ENCODE data around the gene OGDHL. TPM values are rescaled to one million over a fixed set of nuclear protein-coding genes. Genes with fewer than 3 reads are reported as not detected.

Gene OGDHL
- total RNA-seq, 1 experiment from 2014 or later: 22.6 TPM

- H3K4me1 Mint-ChIP-seq: no peaks in the 10 kb centered on the region
- H3K4me2 ChIP-seq (ENCODE audit: insufficient read depth, insufficient read length, low read length): no peak overlapping the region
These were observed 18.6 kb downstream of the OGDHL start for GRCh38 chr10:49743464-49744075.

More at GRCh38 chr10:49743464-49744075, 18.6 kb downstream of the OGDHL start:
- Histone ChIP-seq H2AFZ (ENCODE audit: low read length) (no peak overlapping the region), H2BK12ac (ENCODE audit: insufficient read length, low read depth, low read length) (no peak overlapping the region), H3K14ac (ENCODE audit: insufficient read depth, low read length) (no peak overlapping the region), H3K79me1 (ENCODE audit: insufficient read depth, low read depth, low read length, poor library complexity, severe bottlenecking) (no peaks in the 10 kb centered on the region), H2BK120ac (ENCODE audit: low read depth, low read length, poor library complexity, severe bottlenecking) (no peak overlapping the region), H3K18ac (ENCODE audit: insufficient read length, low read depth, low read length) (no peak overlapping the region), H3K4ac (ENCODE audit: low read depth, low read length) (no peak overlapping the region), H2BK15ac (ENCODE audit: low read depth, low read length) (no peak overlapping the region), H3K9me3 (ENCODE audit: control insufficient read depth, low read depth, low read length) (no peaks in the 10 kb centered on the region), H3K56ac (ENCODE audit: insufficient read length, low read depth, low read length) (no peak overlapping the region), H3K9ac (ENCODE audit: extremely low read depth, insufficient read length, low read length) (no peak overlapping the region), H3T11ph (ENCODE audit: low read length) (no peak overlapping the region), H2AK5ac (ENCODE audit: insufficient read length, low read length) (no peak overlapping the region), H3K23ac (ENCODE audit: insufficient read length, low read depth, low read length) (no peak overlapping the region), H4K91ac (ENCODE audit: insufficient read length, low read depth, low read length) (no peak overlapping the region), H4K8ac (replicated peaks; ENCODE audit: insufficient read length, low read depth, low read length) (no peak overlapping the region), H3K79me2 (ENCODE audit: insufficient read depth, low read length) (no peaks in the 10 kb centered on the region), H4K20me1 (ENCODE audit: control insufficient read depth, insufficient read depth, insufficient read length) (peaks cover 3% of the 10 kb centered on the region), H3K4me1 (ENCODE audit: insufficient read depth, low read length) (no peaks in the 10 kb centered on the region), H3K27ac (ENCODE audit: insufficient read length, low read depth, low read length) (no peak overlapping the region), H2BK5ac (ENCODE audit: insufficient read length, low read length) (no peak overlapping the region), H3K27me3 (ENCODE audit: insufficient read depth, low read length) (no peaks in the 10 kb centered on the region), H2BK20ac (ENCODE audit: low read depth, low read length, poor library complexity, severe bottlenecking) (no peak overlapping the region), H3K23me2 (ENCODE audit: insufficient read length, low read depth, low read length, poor library complexity, severe bottlenecking) (no peaks in the 10 kb centered on the region), H4K5ac (ENCODE audit: insufficient read length, low read depth, low read length) (no peak overlapping the region)
- Mint-ChIP-seq H3K4me3 (no peak overlapping the region), H3K27me3 (ENCODE audit: low read depth) (no peaks in the 10 kb centered on the region; the same call in 1 of the 2 replicates), H3K27ac (no peak overlapping the region; a peak in 1 of 7 replicates), H3K9me3 (peaks cover 3 to 5% of the 10 kb centered on the region in 2 experiments; a peak in 2 of 5 replicates), H3K36me3 (ENCODE audit: insufficient read depth in 1 of 3, low read depth in 3 of 3) (peaks cover 9 to 32% (median 9%) of the 10 kb centered on the region in 3 experiments; a peak in 5 of 7 replicates)
- WGBS (ENCODE audit: extremely low coverage, insufficient read length, low lambda C conversion rate): no CpG with 5 or more reads among the region's 19 CpGs
- DNase-seq: peak; percentile 17
- TF ChIP-seq, protein P1, sequence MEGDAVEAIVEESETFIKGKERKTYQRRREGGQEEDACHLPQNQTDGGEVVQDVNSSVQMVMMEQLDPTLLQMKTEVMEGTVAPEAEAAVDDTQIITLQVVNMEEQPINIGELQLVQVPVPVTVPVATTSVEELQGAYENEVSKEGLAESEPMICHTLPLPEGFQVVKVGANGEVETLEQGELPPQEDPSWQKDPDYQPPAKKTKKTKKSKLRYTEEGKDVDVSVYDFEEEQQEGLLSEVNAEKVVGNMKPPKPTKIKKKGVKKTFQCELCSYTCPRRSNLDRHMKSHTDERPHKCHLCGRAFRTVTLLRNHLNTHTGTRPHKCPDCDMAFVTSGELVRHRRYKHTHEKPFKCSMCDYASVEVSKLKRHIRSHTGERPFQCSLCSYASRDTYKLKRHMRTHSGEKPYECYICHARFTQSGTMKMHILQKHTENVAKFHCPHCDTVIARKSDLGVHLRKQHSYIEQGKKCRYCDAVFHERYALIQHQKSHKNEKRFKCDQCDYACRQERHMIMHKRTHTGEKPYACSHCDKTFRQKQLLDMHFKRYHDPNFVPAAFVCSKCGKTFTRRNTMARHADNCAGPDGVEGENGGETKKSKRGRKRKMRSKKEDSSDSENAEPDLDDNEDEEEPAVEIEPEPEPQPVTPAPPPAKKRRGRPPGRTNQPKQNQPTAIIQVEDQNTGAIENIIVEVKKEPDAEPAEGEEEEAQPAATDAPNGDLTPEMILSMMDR (conservative IDR thresholded peaks at IDR 0.05): no peak

All from H9 (cell line).